Effector memory CD4-positive, alpha-beta T cell (primary cell): ENCODE measurements around the gene ADGRG1.

Experiments
- DNase-seq, 3 donors: peaks; one replicate each; pipeline ENCODE4 v3.0.0-alpha.2; 2020
- H3K27ac ChIP-seq: 2 replicates; pipeline ENCODE4 v1.7.0; 2013; ENCODE audit warnings: mild to moderate bottlenecking, low read length, moderate library complexity; ENCODE audit not compliant: insufficient read depth, poor library complexity, severe bottlenecking
- H3K27me3 ChIP-seq: replicated peaks from 2 replicates; pipeline ENCODE4 v1.7.0; 2013; ENCODE audit warnings: mild to moderate bottlenecking, low read length; ENCODE audit not compliant: insufficient read depth, control insufficient read depth, poor library complexity, severe bottlenecking
- H3K36me3 ChIP-seq: 2 replicates; pipeline ENCODE4 v1.7.0; 2013; ENCODE audit warnings: mild to moderate bottlenecking, low read length, moderate library complexity; ENCODE audit not compliant: control insufficient read depth, insufficient read depth
- H3K4me1 ChIP-seq: 2 replicates; pipeline ENCODE4 v1.7.0; 2013; ENCODE audit warnings: low read length, mild to moderate bottlenecking; ENCODE audit not compliant: control insufficient read depth, insufficient read depth, poor library complexity, severe bottlenecking
- H3K4me3 ChIP-seq: 2 replicates; pipeline ENCODE4 v1.7.0; 2013; ENCODE audit warnings: low read length, low read depth, mild to moderate bottlenecking; ENCODE audit not compliant: insufficient read depth, poor library complexity, severe bottlenecking
- H3K9me3 ChIP-seq: 2 replicates; pipeline ENCODE4 v1.7.0; 2013; ENCODE audit warnings: mild to moderate bottlenecking, low read length, moderate library complexity; ENCODE audit not compliant: control insufficient read depth

ADGRG1 gene

DNA sequence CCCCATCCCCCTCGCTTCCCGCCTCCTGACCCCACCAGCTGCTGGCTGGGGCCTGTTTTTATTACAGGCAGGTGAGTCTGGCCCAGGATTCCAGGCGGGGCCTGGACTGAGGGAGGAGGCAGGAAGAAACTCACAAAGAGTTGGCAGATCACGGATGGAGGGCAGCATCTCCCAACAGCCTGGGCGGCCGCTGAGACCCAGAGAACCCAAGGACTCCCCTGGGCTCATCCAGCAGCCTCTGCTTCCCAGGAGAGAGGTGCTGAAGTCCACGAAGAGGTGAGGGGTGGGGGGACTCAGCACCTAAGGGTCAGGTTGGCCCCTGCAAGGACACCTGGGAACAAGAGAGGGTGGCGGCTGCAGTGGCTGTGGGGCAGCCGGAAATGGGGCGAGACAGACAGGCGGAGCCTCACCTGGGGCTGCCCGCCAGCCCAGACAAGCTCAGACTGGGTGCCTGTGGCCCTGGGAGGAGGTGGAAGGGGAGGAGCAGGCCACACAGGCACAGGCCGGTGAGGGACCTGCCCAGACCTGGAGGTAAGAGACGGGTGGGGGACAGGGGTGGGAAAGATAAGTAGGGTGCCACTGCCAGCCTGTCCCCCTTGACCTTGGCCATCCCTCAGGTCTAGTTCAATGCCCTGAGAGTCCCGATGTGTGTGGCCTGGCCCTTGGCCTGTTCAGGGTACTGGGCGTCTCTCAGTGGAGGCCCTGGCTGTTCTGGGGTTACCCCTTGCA, 8.7 kb upstream of the ADGRG1 start:
- H3K4me1 ChIP-seq, result no peaks in the 10 kb centered on the region
- no peaks in the 10 kb centered on the region for H3K36me3 ChIP-seq
- no peaks in the 10 kb centered on the region for H3K27me3 ChIP-seq
- H3K9me3 ChIP-seq, result no peaks in the 10 kb centered on the region
- H3K27ac ChIP-seq, result no peak overlapping the region
- H3K4me3 ChIP-seq, result no peak overlapping the region
- no peak for DNase-seq

DNA sequence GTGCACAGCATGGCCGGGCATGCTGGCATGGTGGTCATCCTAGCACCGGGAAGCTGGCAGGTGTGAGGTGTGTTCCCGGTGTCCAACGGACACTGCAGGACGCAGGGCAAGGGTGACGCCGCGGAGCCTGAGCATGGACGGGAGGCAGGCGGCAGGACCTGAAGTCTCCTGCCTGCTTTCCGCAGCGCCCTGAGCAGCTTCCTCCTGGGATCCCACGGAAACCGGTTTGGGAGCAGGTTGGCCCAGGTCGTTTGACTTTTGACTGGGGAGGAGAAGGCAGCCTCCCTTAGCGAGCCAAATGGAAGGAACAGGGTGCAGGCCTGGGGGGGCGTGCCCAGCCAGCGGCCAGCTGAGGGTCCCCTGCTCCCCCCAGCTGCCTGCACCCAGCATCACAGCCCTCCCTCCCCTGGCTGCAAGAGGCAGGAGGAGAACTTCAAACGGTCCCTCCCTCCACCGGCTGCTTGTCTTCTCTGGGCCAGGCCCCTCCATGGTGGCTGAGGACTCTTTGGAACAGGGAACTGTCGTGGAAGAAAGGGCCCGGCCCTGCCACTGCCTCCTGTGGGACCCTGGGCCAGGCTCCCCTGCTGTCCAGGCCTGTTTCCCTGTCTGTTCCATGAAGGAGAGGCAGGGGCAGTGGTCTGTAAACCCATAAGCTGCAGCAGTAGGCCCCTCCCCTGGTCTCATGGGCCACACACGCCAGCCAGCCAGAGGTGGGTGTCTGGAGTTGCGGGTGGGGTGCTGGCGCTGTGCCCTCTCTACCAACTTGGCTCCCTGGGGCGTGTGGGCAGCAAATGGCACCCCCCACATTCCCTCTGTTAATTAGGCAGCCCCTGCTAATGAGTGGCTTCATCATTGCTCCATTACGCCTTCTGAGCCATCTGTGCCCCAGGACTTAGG, 7.8 kb upstream of the ADGRG1 start:
- H3K27ac ChIP-seq, result no peak overlapping the region
- H3K36me3 ChIP-seq, result no peaks in the 10 kb centered on the region
- no peak for DNase-seq
- no peak overlapping the region for H3K4me3 ChIP-seq
- no peaks in the 10 kb centered on the region for H3K27me3 ChIP-seq
- no peaks in the 10 kb centered on the region for H3K9me3 ChIP-seq
- no peaks in the 10 kb centered on the region for H3K4me1 ChIP-seq

DNA sequence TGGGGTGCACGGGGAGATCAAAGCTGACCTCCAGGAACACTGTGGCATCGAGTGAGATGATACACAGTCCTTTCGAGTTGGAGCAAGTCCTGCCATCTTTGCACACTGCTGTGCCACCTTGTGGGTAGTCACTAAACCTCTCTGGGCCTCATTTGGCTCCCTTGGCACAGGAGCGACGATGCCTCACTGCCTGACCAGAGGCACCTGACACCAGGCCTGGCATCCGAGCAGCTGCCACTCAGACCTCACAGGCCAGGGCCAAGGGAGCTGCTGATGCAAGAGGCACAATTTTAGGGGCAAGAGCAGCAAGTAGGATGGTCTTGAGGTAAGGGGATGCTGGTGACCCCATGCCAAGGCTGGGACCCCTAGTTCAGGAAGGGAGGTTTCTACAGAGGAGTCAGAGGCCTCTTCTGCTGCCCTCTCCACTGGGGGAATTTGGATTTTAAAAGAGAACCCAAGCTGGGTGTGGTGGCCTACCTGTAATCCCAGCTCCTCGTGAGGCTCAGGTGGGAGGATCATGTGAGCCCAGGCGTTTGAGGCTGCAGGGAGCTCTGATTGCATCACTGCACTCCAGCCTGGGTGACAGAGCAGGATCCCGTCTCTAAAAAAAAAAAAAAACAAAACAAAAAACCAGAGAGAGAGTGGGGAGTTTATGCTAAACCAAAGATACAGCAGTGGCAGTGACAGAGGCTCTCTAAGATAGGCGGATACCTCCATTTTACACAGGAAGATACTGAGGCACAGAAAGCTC, 6.7 kb upstream of the ADGRG1 start:
- no peak for DNase-seq
- Histone ChIP-seq H3K27ac (no peak overlapping the region), H3K4me3 (no peak overlapping the region), H3K36me3 (no peaks in the 10 kb centered on the region), H3K4me1 (no peaks in the 10 kb centered on the region), H3K27me3 (no peaks in the 10 kb centered on the region), H3K9me3 (no peaks in the 10 kb centered on the region)

DNA sequence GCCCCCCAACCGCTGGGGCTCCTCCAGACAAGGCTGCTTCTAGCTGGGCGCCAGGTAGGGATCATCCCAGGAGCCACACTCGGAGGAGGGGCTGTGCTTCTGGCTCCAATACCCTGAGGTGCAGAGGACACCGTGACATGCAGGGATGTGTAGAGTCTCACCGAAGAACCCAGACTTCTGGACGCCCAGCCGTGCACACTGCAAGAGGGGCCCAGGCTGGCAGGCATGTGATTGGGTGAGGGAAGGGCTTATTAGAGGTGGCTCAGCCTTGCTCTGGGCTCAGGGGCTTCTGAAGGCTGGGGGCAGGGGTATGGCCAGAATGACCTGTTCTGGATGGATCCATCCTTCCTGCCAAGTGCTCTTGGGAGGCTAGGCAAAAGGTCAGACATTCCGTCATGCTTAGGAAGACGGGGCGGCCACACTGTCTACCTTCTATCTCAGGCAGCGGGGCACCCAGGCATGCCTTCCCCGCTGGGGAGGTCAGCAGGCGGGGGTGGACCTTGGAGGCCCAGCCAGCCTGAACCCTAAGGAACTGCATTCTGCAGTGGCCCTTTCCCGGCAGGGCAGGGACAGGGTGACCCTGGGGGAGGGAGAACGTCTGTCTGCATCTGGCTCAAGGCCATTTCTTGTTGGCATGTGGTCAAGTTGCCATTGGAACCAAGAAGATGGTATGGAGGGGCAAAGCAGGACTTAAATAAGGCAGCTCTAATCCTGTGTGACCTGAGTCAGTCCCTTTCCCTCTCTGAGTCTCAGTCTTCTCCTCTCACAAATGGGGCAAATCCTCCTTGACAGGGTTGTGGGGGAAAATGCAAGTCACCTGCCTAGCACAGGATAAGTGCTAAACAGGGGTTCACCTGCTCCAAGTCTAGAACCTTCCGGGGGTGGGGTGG, 5.8 kb upstream of the ADGRG1 start:
- no peaks in the 10 kb centered on the region for H3K4me1 ChIP-seq
- no peak overlapping the region for H3K4me3 ChIP-seq
- H3K27ac ChIP-seq, result no peak overlapping the region
- no peaks in the 10 kb centered on the region for H3K36me3 ChIP-seq
- no peak for DNase-seq
- no peaks in the 10 kb centered on the region for H3K27me3 ChIP-seq
- no peaks in the 10 kb centered on the region for H3K9me3 ChIP-seq

DNA sequence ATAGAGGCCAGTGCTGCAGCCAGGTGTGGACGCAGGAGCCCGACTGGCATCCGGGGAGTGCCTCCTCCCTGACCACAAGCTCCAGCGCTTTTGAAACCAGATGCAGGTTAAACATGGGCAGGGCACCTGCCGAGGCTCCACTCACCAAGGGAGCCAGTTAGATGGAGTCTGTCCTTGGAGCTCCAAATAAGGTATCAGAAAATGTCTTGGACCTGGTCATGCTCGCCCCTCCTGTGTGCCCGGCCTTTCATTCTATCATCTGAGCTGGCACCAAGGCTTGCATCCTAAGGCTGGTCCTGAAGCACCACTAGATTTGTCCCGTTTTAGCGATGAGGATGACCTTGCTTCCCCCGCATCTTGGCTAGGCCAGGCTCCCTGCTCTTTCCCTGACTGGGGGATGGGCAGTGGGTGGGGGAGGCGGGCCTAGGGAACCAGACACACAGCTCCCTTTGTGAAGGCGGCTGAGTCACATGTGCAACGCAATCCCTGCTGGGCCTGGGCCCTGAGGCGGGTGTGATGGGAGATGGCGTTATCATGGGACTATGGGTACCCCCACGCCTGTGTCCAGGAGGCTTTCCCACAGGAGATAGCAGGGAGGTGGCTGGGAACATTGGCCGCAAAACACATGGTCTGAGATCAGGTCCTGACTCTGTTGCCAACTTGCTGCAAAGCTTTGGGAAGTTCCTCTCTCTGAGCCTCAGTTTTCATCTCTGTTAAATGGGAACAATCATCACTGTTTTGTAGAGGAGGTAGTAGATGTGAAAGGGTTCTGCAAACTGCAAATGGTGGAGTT, 5.0 kb upstream of the ADGRG1 start:
- H3K36me3 ChIP-seq, result no peaks in the 10 kb centered on the region
- no peaks in the 10 kb centered on the region for H3K4me1 ChIP-seq
- no peak overlapping the region for H3K27ac ChIP-seq
- H3K9me3 ChIP-seq, result no peaks in the 10 kb centered on the region
- no peak for DNase-seq
- no peaks in the 10 kb centered on the region for H3K27me3 ChIP-seq
- no peak overlapping the region for H3K4me3 ChIP-seq

DNA sequence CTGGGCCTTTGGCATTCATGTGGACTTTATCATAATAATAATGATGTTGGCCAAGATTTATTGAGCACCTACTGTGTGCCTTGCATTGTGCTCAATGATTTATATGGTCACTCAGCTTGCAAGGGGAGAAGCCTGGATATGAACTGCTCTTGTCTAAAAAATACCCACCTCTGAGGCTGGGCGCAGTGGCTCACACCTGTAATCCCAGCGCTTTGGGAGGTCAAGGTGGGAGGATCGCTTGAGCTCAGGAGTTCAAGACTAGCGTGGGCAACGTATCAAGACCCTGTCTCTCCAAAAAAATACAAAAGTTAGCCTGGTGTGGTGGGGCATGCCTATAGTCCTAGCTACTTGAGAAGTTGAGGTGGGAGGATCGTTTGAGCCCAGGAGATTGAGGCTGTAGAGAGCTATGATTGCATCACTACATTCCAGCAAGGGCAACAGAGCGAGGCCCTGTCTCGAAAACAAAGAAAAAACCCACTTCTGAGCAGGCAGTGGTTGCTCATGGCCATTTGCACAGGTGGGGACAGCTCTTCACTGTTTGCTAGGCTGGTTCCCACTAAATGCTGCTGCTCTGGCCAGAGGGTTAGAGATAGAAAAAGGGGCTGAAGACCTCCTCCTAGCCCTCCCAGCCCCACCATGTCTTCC, 4.3 kb upstream of the ADGRG1 start:
- H3K27ac ChIP-seq, result no peak overlapping the region
- no peaks in the 10 kb centered on the region for H3K4me1 ChIP-seq
- no peaks in the 10 kb centered on the region for H3K9me3 ChIP-seq
- DNase-seq, result no peak
- peaks cover 3% of the 10 kb centered on the region for H3K27me3 ChIP-seq
- H3K4me3 ChIP-seq, result no peak overlapping the region
- no peaks in the 10 kb centered on the region for H3K36me3 ChIP-seq

DNA sequence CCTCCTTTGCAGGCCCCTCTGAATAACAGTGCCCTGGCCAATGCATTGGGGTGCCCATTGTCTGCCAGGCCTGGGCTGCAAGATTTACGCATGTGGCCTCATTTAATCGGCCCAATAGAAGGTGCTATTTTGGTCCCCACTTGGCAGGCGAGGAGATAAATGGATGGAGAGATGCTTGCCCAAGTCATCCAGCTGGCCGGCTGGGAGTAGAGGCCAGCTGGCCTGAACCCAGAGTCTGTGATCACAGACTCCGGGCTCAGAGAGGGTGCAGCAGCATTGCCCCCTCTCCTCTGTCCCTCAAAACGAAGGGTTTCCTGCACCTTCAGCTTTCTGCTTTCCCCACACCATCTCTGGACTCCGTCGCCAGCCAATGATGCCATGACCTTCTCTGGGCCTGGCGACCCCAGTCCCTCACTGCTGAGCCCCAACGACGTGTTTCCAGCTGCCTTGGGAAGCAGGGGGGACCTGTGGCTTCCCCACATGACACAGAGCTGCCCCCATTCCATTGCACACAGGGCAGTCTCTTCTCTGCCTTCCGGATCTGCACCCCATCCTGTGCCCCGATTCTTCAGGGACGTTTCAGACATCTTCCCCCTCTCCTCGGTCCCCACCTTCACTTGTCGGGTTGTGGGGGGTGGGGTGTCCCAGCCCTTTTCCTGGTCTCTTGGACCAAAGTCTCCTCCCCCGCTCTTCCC, 3.5 kb upstream of the ADGRG1 start:
- H3K36me3 ChIP-seq, result no peaks in the 10 kb centered on the region
- H3K4me1 ChIP-seq, result no peaks in the 10 kb centered on the region
- H3K27me3 ChIP-seq, result peaks cover 9% of the 10 kb centered on the region
- no peak for DNase-seq
- no peak overlapping the region for H3K4me3 ChIP-seq
- H3K27ac ChIP-seq, result no peak overlapping the region
- H3K9me3 ChIP-seq, result no peaks in the 10 kb centered on the region

DNA sequence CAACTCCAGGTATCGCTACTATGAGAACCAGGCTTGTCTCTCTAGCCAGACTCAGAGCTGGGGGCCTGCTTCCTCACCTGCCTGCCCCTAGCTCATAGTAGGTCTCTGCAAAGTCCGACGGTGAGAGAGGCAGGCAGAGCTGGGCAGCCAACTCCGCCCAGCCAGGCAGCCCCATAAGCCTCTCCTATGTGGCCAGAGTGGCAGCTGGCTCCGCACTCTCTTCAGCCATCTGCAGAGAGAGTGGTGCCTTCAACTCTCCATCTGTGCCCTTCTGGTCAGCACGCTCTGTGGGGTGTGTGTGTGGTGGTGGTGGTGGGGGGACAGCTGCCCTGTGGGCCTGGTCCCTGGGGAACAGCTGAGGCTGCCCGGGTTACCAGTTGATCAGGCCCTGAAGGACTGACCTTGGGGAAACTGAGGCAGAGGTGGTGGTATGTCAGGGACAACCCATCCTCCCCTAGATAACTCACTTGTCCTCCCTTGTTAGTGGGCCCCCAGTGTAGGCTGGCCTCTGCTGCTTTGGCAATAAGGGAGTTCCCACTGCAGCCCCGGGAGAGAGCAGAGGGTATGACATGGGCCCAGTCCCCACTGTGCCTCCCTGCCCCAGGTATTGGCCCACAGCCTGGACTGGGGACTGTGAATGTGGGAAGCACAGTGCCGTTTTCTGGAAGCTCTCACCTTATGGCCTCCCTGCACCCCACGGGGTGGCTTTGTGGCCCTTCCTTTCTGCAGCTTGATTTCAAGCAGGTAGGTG, 1.8 kb upstream of the ADGRG1 start:
- H3K27ac ChIP-seq, result no peak overlapping the region
- H3K4me1 ChIP-seq, result no peaks in the 10 kb centered on the region
- DNase-seq, result no peak
- H3K36me3 ChIP-seq, result no peaks in the 10 kb centered on the region
- H3K4me3 ChIP-seq, result no peak overlapping the region
- no peaks in the 10 kb centered on the region for H3K9me3 ChIP-seq
- peaks cover 12% of the 10 kb centered on the region for H3K27me3 ChIP-seq
